ENCODE data around the gene ACTR3.

DNA sequence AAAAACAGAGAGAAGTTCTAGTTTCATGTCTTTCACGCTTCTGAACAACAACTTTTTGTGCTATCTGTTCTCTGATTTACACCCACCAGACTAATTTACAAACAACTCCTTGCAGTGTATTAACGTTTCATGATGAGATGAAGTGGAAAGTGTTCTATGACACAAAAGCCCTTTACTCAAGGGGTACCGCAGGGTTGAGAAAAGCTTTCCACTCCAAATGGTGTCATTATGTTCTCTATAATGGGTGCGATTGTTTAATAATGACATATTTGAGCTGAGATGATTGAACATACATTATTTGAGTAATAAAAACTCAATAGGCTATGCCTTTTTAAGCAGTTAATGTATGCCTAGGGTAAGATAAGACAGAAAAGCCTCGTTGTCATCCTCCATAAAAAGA is 76.3 kb downstream of the ACTR3 start:
- TF ChIP-seq EP300 (IDR thresholded peaks at IDR 0.05) (no peak), POLR2A (IDR thresholded peaks at IDR 0.05) (no peak)
- TF ChIP-seq, protein P1, sequence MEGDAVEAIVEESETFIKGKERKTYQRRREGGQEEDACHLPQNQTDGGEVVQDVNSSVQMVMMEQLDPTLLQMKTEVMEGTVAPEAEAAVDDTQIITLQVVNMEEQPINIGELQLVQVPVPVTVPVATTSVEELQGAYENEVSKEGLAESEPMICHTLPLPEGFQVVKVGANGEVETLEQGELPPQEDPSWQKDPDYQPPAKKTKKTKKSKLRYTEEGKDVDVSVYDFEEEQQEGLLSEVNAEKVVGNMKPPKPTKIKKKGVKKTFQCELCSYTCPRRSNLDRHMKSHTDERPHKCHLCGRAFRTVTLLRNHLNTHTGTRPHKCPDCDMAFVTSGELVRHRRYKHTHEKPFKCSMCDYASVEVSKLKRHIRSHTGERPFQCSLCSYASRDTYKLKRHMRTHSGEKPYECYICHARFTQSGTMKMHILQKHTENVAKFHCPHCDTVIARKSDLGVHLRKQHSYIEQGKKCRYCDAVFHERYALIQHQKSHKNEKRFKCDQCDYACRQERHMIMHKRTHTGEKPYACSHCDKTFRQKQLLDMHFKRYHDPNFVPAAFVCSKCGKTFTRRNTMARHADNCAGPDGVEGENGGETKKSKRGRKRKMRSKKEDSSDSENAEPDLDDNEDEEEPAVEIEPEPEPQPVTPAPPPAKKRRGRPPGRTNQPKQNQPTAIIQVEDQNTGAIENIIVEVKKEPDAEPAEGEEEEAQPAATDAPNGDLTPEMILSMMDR (IDR thresholded peaks at IDR 0.05): no peak
